Measurements from ENCODE around the gene KRT33A.

Gene KRT33A

GRCh38 chr17:41345992-41346391, 4.6 kb downstream of the KRT33A start:
- no peak for TF ChIP-seq ZC3H10 (CRISPR knock-in tag; IDR thresholded peaks at IDR 0.05)
- ATAC-seq = no peak

DNA sequence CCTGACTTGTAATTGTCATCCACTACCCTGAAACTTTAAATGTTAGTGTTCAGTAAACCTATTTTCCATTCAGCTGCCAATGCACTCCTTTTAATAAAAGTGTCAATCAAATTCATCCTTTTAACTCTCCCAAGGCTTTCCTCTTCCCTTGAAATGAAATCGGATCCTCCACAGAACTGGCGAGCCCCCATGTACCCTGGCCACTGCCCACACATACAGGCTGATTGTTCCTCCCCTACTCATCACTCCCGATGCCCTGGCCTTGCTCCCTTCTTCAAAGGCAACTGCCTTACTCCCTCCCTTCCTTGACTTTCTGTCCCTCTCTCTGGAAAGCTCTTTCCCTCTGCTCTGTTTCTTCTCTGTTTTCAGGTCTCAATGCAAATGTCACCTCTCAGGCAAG, 7.6 kb downstream of the KRT33A start:
- ATAC-seq = no peak
- TF ChIP-seq ISL1 (CRISPR knock-in tag; IDR thresholded peaks at IDR 0.05) (no peak), GLIS3 (CRISPR knock-in tag; IDR thresholded peaks at IDR 0.05) (no peak), BACH2 (CRISPR knock-in tag; IDR thresholded peaks at IDR 0.05; ENCODE audit: borderline replicate concordance) (no peak), ZFP30 (CRISPR knock-in tag; IDR thresholded peaks at IDR 0.05) (no peak), ARNTL (CRISPR knock-in tag; IDR thresholded peaks at IDR 0.05; ENCODE audit: borderline replicate concordance, low read depth) (no peak), OSR1 (CRISPR knock-in tag; IDR thresholded peaks at IDR 0.05) (no peak), TOX (CRISPR knock-in tag; IDR thresholded peaks at IDR 0.05; ENCODE audit: borderline replicate concordance) (no peak), ZNF70 (CRISPR knock-in tag; IDR thresholded peaks at IDR 0.05) (no peak), ESRRG (CRISPR knock-in tag; IDR thresholded peaks at IDR 0.05) (no peak), SNAI2 (CRISPR knock-in tag; IDR thresholded peaks at IDR 0.05) (no peak), CSRNP3 (CRISPR knock-in tag; IDR thresholded peaks at IDR 0.05) (no peak), ZNF8 (CRISPR knock-in tag; IDR thresholded peaks at IDR 0.05) (no peak)
- TF ChIP-seq, protein P1, sequence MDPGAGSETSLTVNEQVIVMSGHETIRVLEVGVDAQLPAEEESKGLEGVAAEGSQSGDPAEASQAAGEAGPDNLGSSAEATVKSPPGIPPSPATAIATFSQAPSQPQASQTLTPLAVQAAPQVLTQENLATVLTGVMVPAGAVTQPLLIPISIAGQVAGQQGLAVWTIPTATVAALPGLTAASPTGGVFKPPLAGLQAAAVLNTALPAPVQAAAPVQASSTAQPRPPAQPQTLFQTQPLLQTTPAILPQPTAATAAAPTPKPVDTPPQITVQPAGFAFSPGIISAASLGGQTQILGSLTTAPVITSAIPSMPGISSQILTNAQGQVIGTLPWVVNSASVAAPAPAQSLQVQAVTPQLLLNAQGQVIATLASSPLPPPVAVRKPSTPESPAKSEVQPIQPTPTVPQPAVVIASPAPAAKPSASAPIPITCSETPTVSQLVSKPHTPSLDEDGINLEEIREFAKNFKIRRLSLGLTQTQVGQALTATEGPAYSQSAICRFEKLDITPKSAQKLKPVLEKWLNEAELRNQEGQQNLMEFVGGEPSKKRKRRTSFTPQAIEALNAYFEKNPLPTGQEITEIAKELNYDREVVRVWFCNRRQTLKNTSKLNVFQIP (CRISPR knock-in tag; IDR thresholded peaks at IDR 0.05; ENCODE audit: borderline replicate concordance, low read depth) = no peak
- TF ChIP-seq, protein P2, sequence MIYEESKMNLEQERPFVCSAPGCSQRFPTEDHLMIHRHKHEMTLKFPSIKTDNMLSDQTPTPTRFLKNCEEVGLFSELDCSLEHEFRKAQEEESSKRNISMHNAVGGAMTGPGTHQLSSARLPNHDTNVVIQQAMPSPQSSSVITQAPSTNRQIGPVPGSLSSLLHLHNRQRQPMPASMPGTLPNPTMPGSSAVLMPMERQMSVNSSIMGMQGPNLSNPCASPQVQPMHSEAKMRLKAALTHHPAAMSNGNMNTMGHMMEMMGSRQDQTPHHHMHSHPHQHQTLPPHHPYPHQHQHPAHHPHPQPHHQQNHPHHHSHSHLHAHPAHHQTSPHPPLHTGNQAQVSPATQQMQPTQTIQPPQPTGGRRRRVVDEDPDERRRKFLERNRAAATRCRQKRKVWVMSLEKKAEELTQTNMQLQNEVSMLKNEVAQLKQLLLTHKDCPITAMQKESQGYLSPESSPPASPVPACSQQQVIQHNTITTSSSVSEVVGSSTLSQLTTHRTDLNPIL (CRISPR knock-in tag; IDR thresholded peaks at IDR 0.05; ENCODE audit: low read depth) = no peak
- TF ChIP-seq, protein P3, sequence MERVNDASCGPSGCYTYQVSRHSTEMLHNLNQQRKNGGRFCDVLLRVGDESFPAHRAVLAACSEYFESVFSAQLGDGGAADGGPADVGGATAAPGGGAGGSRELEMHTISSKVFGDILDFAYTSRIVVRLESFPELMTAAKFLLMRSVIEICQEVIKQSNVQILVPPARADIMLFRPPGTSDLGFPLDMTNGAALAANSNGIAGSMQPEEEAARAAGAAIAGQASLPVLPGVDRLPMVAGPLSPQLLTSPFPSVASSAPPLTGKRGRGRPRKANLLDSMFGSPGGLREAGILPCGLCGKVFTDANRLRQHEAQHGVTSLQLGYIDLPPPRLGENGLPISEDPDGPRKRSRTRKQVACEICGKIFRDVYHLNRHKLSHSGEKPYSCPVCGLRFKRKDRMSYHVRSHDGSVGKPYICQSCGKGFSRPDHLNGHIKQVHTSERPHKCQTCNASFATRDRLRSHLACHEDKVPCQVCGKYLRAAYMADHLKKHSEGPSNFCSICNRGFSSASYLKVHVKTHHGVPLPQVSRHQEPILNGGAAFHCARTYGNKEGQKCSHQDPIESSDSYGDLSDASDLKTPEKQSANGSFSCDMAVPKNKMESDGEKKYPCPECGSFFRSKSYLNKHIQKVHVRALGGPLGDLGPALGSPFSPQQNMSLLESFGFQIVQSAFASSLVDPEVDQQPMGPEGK (CRISPR knock-in tag; IDR thresholded peaks at IDR 0.05; ENCODE audit: borderline replicate concordance) = no peak

DNA sequence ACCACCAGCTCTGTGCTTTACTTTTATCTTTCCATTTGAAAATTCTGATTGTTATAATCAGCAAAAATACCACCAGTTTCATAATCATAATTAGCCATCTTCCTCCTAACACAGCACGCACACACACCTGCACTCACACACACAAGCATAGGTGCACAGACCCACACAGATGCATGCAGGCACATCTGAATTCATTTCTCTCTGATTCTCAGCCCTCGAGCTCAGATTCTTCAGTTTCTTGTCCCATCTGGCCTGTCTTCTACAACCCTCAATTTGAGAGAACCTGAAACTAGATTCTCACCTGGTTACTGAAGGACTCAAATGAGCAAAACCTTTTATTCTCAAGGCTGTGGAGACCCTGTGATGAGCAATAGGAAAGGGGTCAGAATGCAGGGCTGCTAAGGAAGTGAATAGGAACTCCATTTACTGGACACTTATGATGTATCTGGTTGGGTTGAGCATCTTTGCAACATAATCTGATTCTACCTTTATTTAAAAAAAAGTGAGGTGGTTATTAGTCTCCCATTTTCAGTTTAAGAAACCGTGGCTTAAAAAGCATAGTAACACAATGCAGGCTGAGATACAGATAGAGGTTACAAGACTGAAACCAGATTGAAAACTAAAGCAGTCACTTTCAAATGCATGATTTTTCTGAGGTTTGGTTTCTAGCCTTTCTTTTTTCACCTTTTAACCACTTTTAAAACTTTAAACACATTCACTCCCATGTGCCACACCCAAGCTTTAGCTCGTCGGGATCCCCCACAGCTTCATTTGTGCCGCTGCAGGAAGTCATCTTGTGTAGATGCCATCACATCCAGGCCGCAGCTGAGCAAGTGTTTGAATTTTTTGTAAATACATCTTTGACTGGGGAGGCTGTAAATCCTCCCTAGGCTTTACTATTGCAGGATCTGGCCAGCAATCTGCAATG, 9.4 kb downstream of the KRT33A start:
- TF ChIP-seq ZC3H10 (CRISPR knock-in tag; IDR thresholded peaks at IDR 0.05) (no peak), ZNF70 (CRISPR knock-in tag; IDR thresholded peaks at IDR 0.05) (no peak), BACH2 (CRISPR knock-in tag; IDR thresholded peaks at IDR 0.05; ENCODE audit: borderline replicate concordance) (no peak), ARNTL (CRISPR knock-in tag; IDR thresholded peaks at IDR 0.05; ENCODE audit: borderline replicate concordance, low read depth) (no peak), ZFP3 (CRISPR knock-in tag; IDR thresholded peaks at IDR 0.05) (no peak), RARB (CRISPR knock-in tag; IDR thresholded peaks at IDR 0.05) (no peak), TCF4 (CRISPR knock-in tag; IDR thresholded peaks at IDR 0.05; ENCODE audit: borderline replicate concordance) (no peak), CSRNP3 (CRISPR knock-in tag; IDR thresholded peaks at IDR 0.05) (no peak), CSDC2 (CRISPR knock-in tag; IDR thresholded peaks at IDR 0.05) (no peak), SNAI2 (CRISPR knock-in tag; IDR thresholded peaks at IDR 0.05) (no peak)
- TF ChIP-seq, protein P2 (CRISPR knock-in tag; IDR thresholded peaks at IDR 0.05; ENCODE audit: low read depth) = no peak
- ATAC-seq = no peak

Data from SK-N-SH treated with all-trans-retinoic acid at 6 μM for 48 hours (cell line).